Breast epithelium (tissue), 3 donors: Measurements from ENCODE around the gene S100A14.

Experiments used
- CTCF ChIP-seq, 3 donors: fragments of 450-650 bp; IDR thresholded peaks; one replicate each; pipeline ENCODE4 v1.5.1; 2016 to 2017; ENCODE audit warnings: antibody characterized with exemption in 3 of 3, mild to moderate bottlenecking in 3 of 3, moderate library complexity in 3 of 3
- POLR2A ChIP-seq: fragments of 450-650 bp; IDR thresholded peaks from one replicate; pipeline ENCODE4 v1.6.1; 2016; ENCODE audit warnings: antibody characterized with exemption, mild to moderate bottlenecking, moderate library complexity

GRCh38 chr1:153609585-153609907 lies 6.6 kb downstream of the S100A14 start:
- TF ChIP-seq CTCF (IDR thresholded peaks at IDR 0.05) (no peak), POLR2A (no peak)
